HepG2 (cell line): ENCODE data around the gene SRSF2. TPM values are rescaled to one million over a fixed set of nuclear protein-coding genes. Genes with fewer than 3 reads are reported as not detected.

Experiments
- KAT8 ChIP-seq: IDR thresholded peaks from 2 replicates; pipeline ENCODE4 v1.6.1; 2016; ENCODE audit warnings: missing genetic modification reagents, missing compliant biosample characterization
- NFYC ChIP-seq: IDR thresholded peaks from 2 replicates; pipeline ENCODE4 v1.6.1; 2016; ENCODE audit warnings: missing genetic modification reagents, missing compliant biosample characterization
- NRL ChIP-seq: sonication (generic); formaldehyde crosslinking; IDR thresholded peaks from 2 replicates; pipeline ENCODE4 v1.5.0; 2020; ENCODE audit warnings: missing genetic modification reagents, mild to moderate bottlenecking, moderate library complexity, borderline replicate concordance
- SETDB1 ChIP-seq: sonication (generic); formaldehyde crosslinking; IDR thresholded peaks from 2 replicates; pipeline ENCODE4 v1.5.1; 2020; ENCODE audit warnings: missing genetic modification reagents, mild to moderate bottlenecking, borderline replicate concordance
- SP140L ChIP-seq: sonication (generic); formaldehyde crosslinking; IDR thresholded peaks from 2 replicates; pipeline ENCODE4 v1.4.0; 2020; ENCODE audit warnings: missing genetic modification reagents, borderline replicate concordance
- TSC22D2 ChIP-seq: sonication (generic); formaldehyde crosslinking; IDR thresholded peaks from 2 replicates; pipeline ENCODE4 v1.5.1; 2020; ENCODE audit warnings: missing genetic modification reagents, mild to moderate bottlenecking, borderline replicate concordance
- ZNF17 ChIP-seq: sonication (generic); formaldehyde crosslinking; IDR thresholded peaks from 2 replicates; pipeline ENCODE4 v1.5.0; 2020; ENCODE audit warnings: mild to moderate bottlenecking, missing genetic modification reagents
- ZNF333 ChIP-seq: sonication (generic); formaldehyde crosslinking; IDR thresholded peaks from 2 replicates; pipeline ENCODE4 v1.4.0; 2020; ENCODE audit warnings: mild to moderate bottlenecking, missing genetic modification reagents, borderline replicate concordance
- ZNF549 ChIP-seq: sonication (generic); formaldehyde crosslinking; IDR thresholded peaks from 2 replicates; pipeline ENCODE4 v1.5.0; 2020; ENCODE audit warnings: missing genetic modification reagents
- ZNF563 ChIP-seq: sonication (generic); formaldehyde crosslinking; IDR thresholded peaks from 2 replicates; pipeline ENCODE4 v1.8.0; 2022; ENCODE audit warnings: mild to moderate bottlenecking, moderate library complexity, missing genetic modification reagents
- ZNF761 ChIP-seq: sonication (generic); formaldehyde crosslinking; conservative IDR thresholded peaks from 2 replicates; pipeline ENCODE4 v1.4.0; 2020; ENCODE audit warnings: mild to moderate bottlenecking, missing genetic modification reagents
- ZSCAN22 ChIP-seq: sonication (generic); formaldehyde crosslinking; IDR thresholded peaks from 2 replicates; pipeline ENCODE4 v1.4.0; 2020; ENCODE audit warnings: mild to moderate bottlenecking, missing genetic modification reagents
- polyA plus RNA-seq, 8 experiments: library from polyadenylated mRNA; depleted of rRNA in 3 of 8; stranded (reverse) in 7 of 8; unstranded in 1 of 8; fragments of >200 nt; fragmentation: Illumina TruSeq in 4 of 8; extraction: Trizol in 4 of 8; gene quantifications; 2 replicates each; pipeline versions ENCODE4 v1.2.1 to v1.2.3, GENCODE V29; 2011 to 2016; ENCODE audit warnings: low read depth in 4 of 8, missing spikeins in 1 of 8, mixed read lengths in 1 of 8; ENCODE audit not compliant: insufficient read depth in 1 of 8
- total RNA-seq, 5 experiments: library from RNA; depleted of rRNA; stranded (reverse); fragments of >200 nt; fragmentation: Illumina TruSeq; extraction: Trizol; gene quantifications; 2 replicates each; pipeline ENCODE4 v1.2.3, GENCODE V29; 2016; ENCODE audit warnings: low read depth in 1 of 5
- TF ChIP-seq, protein P1 (sequence below): sonication (generic); formaldehyde crosslinking; IDR thresholded peaks from 2 replicates; pipeline ENCODE4 v1.5.1; 2020; ENCODE audit warnings: mild to moderate bottlenecking, missing genetic modification reagents, moderate library complexity
- TF ChIP-seq, protein P2 (sequence below): sonication (generic); formaldehyde crosslinking; IDR thresholded peaks from 2 replicates; pipeline ENCODE4 v1.5.0; 2020; ENCODE audit warnings: mild to moderate bottlenecking, missing genetic modification reagents, borderline replicate concordance
- TF ChIP-seq, protein P3 (sequence below): sonication (generic); formaldehyde crosslinking; IDR thresholded peaks from 2 replicates; pipeline ENCODE4 v1.5.0; 2020; ENCODE audit warnings: missing genetic modification reagents, mild to moderate bottlenecking, borderline replicate concordance

The SRSF2 gene
- total and polyA plus RNA-seq, 2 of the 13 experiments (the other 11 are each of a cell fraction or from before 2014, with no cell fraction given), result 306 to 319 TPM

DNA sequence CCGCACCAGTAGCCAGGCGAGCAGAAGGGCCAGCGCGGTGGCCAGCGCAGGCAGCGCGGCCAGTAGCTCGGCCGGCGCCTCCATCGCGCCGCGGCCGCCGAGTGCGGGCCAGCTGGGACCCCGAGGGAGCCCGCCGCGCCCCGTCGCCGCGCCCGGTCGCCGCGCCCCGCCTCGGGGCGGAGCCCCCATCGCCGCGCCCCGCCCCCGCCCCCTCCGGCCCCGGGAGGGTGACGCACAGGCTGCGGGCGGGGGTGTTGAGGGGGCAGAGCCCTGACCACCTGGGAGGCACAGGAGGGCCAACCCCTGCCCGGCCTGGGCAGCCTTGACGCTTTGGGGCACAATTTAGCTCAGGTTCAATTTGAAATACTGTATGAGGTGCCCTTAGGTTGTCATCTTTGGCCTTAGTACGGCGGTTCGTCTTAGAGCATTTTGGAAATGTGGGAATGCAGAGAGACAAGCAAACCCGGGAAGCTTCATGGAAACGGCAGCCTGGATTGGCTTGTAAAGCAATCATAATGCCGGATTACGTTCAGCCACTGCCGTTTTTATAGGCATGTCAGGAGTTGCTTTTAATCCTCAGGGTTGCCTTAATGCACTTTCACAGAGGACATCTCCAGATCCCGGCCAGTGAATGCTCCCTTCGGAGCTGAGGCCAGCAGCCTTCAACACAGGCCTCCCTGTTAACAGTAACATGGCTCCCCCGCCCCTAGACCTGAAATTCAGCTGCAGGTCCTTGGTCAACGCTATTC is 26.1 kb downstream of the SRSF2 start, which contains the start of gene MXRA7 (continued):
- TF ChIP-seq, protein P1, sequence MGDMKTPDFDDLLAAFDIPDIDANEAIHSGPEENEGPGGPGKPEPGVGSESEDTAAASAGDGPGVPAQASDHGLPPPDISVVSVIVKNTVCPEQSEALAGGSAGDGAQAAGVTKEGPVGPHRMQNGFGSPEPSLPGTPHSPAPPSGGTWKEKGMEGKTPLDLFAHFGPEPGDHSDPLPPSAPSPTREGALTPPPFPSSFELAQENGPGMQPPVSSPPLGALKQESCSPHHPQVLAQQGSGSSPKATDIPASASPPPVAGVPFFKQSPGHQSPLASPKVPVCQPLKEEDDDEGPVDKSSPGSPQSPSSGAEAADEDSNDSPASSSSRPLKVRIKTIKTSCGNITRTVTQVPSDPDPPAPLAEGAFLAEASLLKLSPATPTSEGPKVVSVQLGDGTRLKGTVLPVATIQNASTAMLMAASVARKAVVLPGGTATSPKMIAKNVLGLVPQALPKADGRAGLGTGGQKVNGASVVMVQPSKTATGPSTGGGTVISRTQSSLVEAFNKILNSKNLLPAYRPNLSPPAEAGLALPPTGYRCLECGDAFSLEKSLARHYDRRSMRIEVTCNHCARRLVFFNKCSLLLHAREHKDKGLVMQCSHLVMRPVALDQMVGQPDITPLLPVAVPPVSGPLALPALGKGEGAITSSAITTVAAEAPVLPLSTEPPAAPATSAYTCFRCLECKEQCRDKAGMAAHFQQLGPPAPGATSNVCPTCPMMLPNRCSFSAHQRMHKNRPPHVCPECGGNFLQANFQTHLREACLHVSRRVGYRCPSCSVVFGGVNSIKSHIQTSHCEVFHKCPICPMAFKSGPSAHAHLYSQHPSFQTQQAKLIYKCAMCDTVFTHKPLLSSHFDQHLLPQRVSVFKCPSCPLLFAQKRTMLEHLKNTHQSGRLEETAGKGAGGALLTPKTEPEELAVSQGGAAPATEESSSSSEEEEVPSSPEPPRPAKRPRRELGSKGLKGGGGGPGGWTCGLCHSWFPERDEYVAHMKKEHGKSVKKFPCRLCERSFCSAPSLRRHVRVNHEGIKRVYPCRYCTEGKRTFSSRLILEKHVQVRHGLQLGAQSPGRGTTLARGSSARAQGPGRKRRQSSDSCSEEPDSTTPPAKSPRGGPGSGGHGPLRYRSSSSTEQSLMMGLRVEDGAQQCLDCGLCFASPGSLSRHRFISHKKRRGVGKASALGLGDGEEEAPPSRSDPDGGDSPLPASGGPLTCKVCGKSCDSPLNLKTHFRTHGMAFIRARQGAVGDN (CRISPR knock-in tag), result peak; percentile 64
- TF ChIP-seq KAT8 (CRISPR knock-in tag) (no peak), ZNF549 (CRISPR knock-in tag) (no peak), NRL (CRISPR knock-in tag) (no peak), ZNF563 (CRISPR knock-in tag) (0 out of 2 replicates have a peak, but pooled peaks have one; percentile 40), NFYC (CRISPR knock-in tag) (no peak), ZSCAN22 (CRISPR knock-in tag) (no peak), TSC22D2 (CRISPR knock-in tag) (no peak), ZNF333 (no peak), ZNF17 (CRISPR knock-in tag) (no peak), SETDB1 (CRISPR knock-in tag) (no peak), SP140L (CRISPR knock-in tag) (no peak), ZNF761 (CRISPR knock-in tag) (no peak)
- TF ChIP-seq, protein P2, sequence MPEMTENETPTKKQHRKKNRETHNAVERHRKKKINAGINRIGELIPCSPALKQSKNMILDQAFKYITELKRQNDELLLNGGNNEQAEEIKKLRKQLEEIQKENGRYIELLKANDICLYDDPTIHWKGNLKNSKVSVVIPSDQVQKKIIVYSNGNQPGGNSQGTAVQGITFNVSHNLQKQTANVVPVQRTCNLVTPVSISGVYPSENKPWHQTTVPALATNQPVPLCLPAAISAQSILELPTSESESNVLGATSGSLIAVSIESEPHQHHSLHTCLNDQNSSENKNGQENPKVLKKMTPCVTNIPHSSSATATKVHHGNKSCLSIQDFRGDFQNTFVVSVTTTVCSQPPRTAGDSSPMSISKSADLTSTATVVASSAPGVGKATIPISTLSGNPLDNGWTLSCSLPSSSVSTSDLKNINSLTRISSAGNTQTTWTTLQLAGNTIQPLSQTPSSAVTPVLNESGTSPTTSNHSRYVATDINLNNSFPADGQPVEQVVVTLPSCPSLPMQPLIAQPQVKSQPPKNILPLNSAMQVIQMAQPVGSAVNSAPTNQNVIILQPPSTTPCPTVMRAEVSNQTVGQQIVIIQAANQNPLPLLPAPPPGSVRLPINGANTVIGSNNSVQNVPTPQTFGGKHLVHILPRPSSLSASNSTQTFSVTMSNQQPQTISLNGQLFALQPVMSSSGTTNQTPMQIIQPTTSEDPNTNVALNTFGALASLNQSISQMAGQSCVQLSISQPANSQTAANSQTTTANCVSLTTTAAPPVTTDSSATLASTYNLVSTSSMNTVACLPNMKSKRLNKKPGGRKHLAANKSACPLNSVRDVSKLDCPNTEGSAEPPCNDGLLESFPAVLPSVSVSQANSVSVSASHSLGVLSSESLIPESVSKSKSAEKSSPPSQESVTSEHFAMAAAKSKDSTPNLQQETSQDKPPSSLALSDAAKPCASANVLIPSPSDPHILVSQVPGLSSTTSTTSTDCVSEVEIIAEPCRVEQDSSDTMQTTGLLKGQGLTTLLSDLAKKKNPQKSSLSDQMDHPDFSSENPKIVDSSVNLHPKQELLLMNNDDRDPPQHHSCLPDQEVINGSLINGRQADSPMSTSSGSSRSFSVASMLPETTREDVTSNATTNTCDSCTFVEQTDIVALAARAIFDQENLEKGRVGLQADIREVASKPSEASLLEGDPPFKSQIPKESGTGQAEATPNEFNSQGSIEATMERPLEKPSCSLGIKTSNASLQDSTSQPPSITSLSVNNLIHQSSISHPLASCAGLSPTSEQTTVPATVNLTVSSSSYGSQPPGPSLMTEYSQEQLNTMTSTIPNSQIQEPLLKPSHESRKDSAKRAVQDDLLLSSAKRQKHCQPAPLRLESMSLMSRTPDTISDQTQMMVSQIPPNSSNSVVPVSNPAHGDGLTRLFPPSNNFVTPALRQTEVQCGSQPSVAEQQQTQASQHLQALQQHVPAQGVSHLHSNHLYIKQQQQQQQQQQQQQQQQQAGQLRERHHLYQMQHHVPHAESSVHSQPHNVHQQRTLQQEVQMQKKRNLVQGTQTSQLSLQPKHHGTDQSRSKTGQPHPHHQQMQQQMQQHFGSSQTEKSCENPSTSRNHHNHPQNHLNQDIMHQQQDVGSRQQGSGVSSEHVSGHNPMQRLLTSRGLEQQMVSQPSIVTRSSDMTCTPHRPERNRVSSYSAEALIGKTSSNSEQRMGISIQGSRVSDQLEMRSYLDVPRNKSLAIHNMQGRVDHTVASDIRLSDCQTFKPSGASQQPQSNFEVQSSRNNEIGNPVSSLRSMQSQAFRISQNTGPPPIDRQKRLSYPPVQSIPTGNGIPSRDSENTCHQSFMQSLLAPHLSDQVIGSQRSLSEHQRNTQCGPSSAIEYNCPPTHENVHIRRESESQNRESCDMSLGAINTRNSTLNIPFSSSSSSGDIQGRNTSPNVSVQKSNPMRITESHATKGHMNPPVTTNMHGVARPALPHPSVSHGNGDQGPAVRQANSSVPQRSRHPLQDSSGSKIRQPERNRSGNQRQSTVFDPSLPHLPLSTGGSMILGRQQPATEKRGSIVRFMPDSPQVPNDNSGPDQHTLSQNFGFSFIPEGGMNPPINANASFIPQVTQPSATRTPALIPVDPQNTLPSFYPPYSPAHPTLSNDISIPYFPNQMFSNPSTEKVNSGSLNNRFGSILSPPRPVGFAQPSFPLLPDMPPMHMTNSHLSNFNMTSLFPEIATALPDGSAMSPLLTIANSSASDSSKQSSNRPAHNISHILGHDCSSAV (CRISPR knock-in tag), result no peak
- TF ChIP-seq, protein P3, sequence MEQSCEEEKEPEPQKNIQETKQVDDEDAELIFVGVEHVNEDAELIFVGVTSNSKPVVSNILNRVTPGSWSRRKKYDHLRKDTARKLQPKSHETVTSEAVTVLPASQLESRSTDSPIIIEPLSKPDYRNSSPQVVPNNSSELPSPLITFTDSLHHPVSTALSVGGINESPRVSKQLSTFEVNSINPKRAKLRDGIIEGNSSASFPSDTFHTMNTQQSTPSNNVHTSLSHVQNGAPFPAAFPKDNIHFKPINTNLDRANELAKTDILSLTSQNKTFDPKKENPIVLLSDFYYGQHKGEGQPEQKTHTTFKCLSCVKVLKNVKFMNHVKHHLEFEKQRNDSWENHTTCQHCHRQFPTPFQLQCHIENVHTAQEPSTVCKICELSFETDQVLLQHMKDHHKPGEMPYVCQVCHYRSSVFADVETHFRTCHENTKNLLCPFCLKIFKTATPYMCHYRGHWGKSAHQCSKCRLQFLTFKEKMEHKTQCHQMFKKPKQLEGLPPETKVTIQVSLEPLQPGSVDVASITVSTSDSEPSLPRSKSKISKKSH, result no peak
